Measurements from ENCODE around the gene LRRC74A.

GRCh38 chr14:76884853-76885276 is 58.7 kb downstream of the LRRC74A start:
- no peak for TF ChIP-seq CTCF (IDR thresholded peaks at IDR 0.05 in 2 of 3, conservative IDR thresholded peaks at IDR 0.05 in 1 of 3; ENCODE audit: control insufficient read depth in 2 of 3, extremely low read depth in 1 of 3, insufficient read depth in 1 of 3, low read depth in 3 of 3, low read length in 3 of 3)
- no peak for TF ChIP-seq SMARCA5 (IDR thresholded peaks at IDR 0.05)
